HEK293T (cell line): ENCODE data around the gene AMER3.

Experiments used
- BHLHE40 ChIP-seq: fragments of 450-650 bp; IDR thresholded peaks from 2 replicates; pipeline ENCODE4 v1.6.1; 2016; ENCODE audit warnings: mild to moderate bottlenecking, moderate library complexity, borderline replicate concordance
- FOXA1 ChIP-seq: fragments of 450-650 bp; IDR thresholded peaks from 2 replicates; pipeline ENCODE4 v1.6.1; 2016; ENCODE audit warnings: mild to moderate bottlenecking
- FOXM1 ChIP-seq: fragments of 450-650 bp; IDR thresholded peaks from 2 replicates; pipeline ENCODE4 v1.6.1; 2017; ENCODE audit warnings: mild to moderate bottlenecking, borderline replicate concordance
- HDGF ChIP-seq: fragments of 450-650 bp; IDR thresholded peaks from 2 replicates; pipeline ENCODE4 v1.6.1; 2017; ENCODE audit warnings: antibody characterized with exemption, borderline replicate concordance
- NFRKB ChIP-seq: fragments of 450-650 bp; IDR thresholded peaks from 2 replicates; pipeline ENCODE4 v1.6.1; 2016; ENCODE audit warnings: mild to moderate bottlenecking, moderate library complexity
- SP1 ChIP-seq: fragments of 450-650 bp; IDR thresholded peaks from 2 replicates; pipeline ENCODE4 v1.6.1; 2017
- ZNF384 ChIP-seq: fragments of 450-650 bp; IDR thresholded peaks from 2 replicates; pipeline ENCODE4 v1.6.1; 2016

DNA sequence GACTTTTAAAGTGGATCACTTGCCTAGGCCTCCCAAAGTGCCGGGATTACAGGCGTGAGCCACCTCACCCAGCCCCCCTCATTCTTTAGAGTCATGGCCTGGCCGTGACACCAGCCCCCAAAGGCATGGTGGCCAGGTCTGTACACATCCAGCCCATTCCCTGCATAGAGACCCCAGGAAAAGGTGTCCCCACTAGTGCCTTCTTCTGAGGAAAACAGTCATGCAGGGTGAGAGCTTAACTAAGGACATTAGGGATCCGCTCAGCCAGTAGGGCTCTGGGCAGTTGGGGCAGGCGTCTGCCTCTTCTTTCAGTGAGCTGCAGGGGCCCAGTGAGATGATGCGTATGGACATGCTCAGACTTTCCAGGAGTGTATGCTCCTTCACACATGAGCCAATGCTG lies 5.7 kb upstream of the AMER3 start:
- TF ChIP-seq FOXM1 (no peak), SP1 (no peak), NFRKB (no peak), BHLHE40 (no peak), FOXA1 (no peak), HDGF (no peak), ZNF384 (no peak)
